HEK293T (cell line): Measurements from ENCODE around the gene CTIF.

Experiments
- ARNT ChIP-seq: fragments of 450-650 bp; IDR thresholded peaks from 2 replicates; pipeline ENCODE4 v1.6.1; 2017; ENCODE audit warnings: mild to moderate bottlenecking
- BHLHE40 ChIP-seq: fragments of 450-650 bp; IDR thresholded peaks from 2 replicates; pipeline ENCODE4 v1.6.1; 2016; ENCODE audit warnings: mild to moderate bottlenecking, moderate library complexity, borderline replicate concordance
- CTBP1 ChIP-seq: fragments of 450-650 bp; IDR thresholded peaks from 2 replicates; pipeline ENCODE4 v1.6.1; 2016; ENCODE audit warnings: borderline replicate concordance
- ELF4 ChIP-seq: fragments of 450-650 bp; IDR thresholded peaks from 2 replicates; pipeline ENCODE4 v1.6.1; 2017; ENCODE audit warnings: antibody characterized with exemption
- FOXK2 ChIP-seq: fragments of 450-650 bp; IDR thresholded peaks from 2 replicates; pipeline ENCODE4 v1.6.1; 2016; ENCODE audit warnings: mild to moderate bottlenecking
- FOXM1 ChIP-seq: fragments of 450-650 bp; IDR thresholded peaks from 2 replicates; pipeline ENCODE4 v1.6.1; 2017; ENCODE audit warnings: mild to moderate bottlenecking, borderline replicate concordance
- L3MBTL2 ChIP-seq: fragments of 450-650 bp; conservative IDR thresholded peaks from 2 replicates; pipeline ENCODE4 v1.6.1; 2016; ENCODE audit warnings: mild to moderate bottlenecking
- LEF1 ChIP-seq: fragments of 450-650 bp; IDR thresholded peaks from 2 replicates; pipeline ENCODE4 v1.6.1; 2017; ENCODE audit warnings: mild to moderate bottlenecking, borderline replicate concordance
- PKNOX1 ChIP-seq: fragments of 450-650 bp; IDR thresholded peaks from 2 replicates; pipeline ENCODE4 v1.6.1; 2016
- SP1 ChIP-seq: fragments of 450-650 bp; IDR thresholded peaks from 2 replicates; pipeline ENCODE4 v1.6.1; 2017
- TARDBP ChIP-seq: fragments of 450-650 bp; IDR thresholded peaks from 2 replicates; pipeline ENCODE4 v1.6.1; 2016
- ZNF384 ChIP-seq: fragments of 450-650 bp; IDR thresholded peaks from 2 replicates; pipeline ENCODE4 v1.6.1; 2016

- no peak for TF ChIP-seq LEF1
- TF ChIP-seq ELF4: no peak
- TF ChIP-seq CTBP1: no peak
- no peak for TF ChIP-seq SP1
- no peak for TF ChIP-seq FOXM1
- TF ChIP-seq FOXK2: no peak
- TF ChIP-seq BHLHE40: no peak
- no peak for TF ChIP-seq PKNOX1
- TF ChIP-seq ZNF384: no peak
- no peak for TF ChIP-seq TARDBP
- no peak for TF ChIP-seq ARNT
- no peak for TF ChIP-seq L3MBTL2
Observed at GRCh38 chr18:48814490-48815178, 275.8 kb downstream of the CTIF start.
